Esophagus squamous epithelium (tissue), 4 donors: ENCODE results near the gene BCAR3.

ENCODE experiments used
- POLR2A ChIP-seq, 4 donors: fragments of 450-650 bp; IDR thresholded peaks; one replicate each; pipeline ENCODE4 v1.6.1; 2017; ENCODE audit warnings: antibody characterized with exemption in 4 of 4, mild to moderate bottlenecking in 4 of 4, moderate library complexity in 3 of 4
- TF ChIP-seq, protein P1 (sequence below), 6 experiments: fragments of 450-650 bp in 4 of 6; fragments of 200-600 bp in 2 of 6; sonication (generic) in 2 of 6; IDR thresholded peaks; one replicate each; pipeline ENCODE4 v1.5.1; 2016 to 2019; ENCODE audit warnings: antibody characterized with exemption in 6 of 6, mild to moderate bottlenecking in 4 of 6, moderate library complexity in 4 of 6

- TF ChIP-seq, protein P1, sequence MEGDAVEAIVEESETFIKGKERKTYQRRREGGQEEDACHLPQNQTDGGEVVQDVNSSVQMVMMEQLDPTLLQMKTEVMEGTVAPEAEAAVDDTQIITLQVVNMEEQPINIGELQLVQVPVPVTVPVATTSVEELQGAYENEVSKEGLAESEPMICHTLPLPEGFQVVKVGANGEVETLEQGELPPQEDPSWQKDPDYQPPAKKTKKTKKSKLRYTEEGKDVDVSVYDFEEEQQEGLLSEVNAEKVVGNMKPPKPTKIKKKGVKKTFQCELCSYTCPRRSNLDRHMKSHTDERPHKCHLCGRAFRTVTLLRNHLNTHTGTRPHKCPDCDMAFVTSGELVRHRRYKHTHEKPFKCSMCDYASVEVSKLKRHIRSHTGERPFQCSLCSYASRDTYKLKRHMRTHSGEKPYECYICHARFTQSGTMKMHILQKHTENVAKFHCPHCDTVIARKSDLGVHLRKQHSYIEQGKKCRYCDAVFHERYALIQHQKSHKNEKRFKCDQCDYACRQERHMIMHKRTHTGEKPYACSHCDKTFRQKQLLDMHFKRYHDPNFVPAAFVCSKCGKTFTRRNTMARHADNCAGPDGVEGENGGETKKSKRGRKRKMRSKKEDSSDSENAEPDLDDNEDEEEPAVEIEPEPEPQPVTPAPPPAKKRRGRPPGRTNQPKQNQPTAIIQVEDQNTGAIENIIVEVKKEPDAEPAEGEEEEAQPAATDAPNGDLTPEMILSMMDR (IDR thresholded peaks at IDR 0.05) = no peak
- no peak for TF ChIP-seq POLR2A (IDR thresholded peaks at IDR 0.05)
These were observed 11.5 kb downstream of the BCAR3 start for GRCh38 chr1:93670141-93670540.
